Effector CD4-positive, alpha-beta T cell (primary cell): Measurements from ENCODE around the gene SERPINH1.
"Not testable (repeated sequence)": the region's sequence is repeated elsewhere in the genome, so short reads cannot be mapped to it uniquely, and the experiment has no call there.

ENCODE experiments used
- DNase-seq: peaks from one replicate; pipeline ENCODE4 v3.0.0-alpha.2; 2020

SERPINH1 gene

DNA sequence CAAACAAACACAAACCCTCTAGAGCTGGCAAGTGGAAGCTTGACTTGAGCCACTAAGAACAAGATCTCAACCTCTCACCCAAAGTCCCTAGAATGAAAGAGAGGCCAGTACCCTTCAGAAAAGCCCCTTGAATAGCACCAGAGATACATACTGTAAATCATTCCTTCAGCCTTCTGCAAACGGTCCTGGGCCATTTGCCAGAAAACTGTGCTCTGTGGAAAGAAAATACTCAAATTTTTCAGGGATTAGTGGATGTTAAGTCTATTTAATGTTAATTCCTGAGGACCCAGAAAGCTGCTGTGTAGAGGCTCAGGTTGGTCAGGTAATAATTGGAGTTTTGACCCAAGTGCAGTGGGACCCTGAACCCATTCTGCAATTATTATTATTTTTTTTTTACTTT is 16.9 kb downstream of the SERPINH1 start:
- DNase-seq, result no peak

DNA sequence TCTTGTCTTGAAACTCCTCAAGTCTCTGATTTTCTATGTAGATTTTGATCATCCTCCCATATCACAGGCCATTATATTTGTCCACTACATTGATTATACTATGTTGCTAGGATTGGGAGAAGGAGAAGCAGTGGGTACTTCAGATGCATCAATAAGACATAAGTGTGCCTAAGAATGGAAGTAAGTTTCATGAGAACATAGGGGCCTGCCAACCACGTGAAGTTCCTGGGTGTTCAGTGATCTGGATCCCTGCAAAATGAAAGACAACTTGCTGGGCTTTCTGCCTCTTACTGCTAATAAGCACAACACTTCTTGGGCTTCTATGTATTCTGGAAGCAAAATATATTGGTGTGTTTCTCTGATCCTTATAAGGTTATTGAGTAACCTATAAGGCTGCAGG is 17.8 kb downstream of the SERPINH1 start:
- DNase-seq, result no peak

DNA sequence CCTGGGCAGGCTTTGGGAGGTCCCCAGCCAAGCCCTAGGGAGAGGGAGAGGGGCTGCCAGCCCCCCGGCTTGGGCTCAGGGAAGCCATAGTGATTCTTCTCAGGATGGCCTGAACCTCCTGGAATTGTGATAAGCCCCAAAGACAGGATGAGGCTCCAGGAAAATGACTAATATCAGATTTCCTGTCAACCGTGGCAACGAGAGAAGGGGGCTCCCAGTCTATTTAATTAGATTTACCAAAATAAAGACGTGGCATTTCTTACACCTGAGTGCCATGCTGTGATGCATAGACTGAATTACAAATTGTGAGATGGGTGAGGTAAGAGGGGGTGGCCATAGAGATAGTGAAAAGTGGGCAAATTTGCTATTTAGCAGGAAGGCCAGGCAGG is 20.4 kb downstream of the SERPINH1 start:
- DNase-seq, result no peak

DNA sequence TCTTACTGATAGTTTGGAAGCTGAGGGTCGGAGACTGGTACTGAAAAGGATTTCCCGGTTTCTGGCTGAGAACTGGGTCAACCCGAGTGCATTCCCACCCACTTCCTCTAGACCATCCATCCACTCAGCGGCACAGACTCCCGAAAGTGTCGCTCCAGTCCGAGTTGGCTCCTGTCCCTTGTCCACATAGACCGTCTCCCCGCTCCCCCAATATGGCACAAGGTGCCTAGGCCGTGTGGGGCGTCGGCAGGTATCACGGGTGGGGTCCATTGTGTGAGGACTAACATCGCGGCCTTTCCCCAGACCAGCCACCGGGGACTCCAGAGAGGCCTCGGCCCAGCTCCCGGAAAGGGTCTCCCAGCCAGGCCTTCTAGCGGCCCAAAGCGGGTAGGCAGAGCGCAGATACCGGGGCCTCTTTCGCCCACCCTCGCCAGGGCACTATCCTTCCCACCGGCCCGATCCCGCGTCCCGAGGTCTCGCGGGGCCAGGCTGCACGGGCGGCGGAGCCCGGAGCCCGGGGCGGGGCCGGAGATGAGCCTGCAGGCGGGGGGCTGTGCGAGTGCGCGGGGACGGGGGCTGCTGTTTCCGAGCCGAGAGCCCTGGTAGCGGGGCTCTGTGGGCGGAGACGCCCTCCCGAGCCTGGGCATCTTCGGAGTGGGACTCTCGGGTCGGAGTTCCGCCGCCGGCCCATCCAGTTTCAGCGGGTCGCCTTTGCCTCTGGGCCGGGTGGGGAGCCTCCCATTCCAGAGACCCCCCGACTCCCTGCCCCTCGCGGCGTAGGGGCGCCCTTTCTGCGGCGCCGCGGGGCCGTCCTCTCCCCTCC is 21.1 kb downstream of the SERPINH1 start:
- DNase-seq, result peak; percentile 16

DNA sequence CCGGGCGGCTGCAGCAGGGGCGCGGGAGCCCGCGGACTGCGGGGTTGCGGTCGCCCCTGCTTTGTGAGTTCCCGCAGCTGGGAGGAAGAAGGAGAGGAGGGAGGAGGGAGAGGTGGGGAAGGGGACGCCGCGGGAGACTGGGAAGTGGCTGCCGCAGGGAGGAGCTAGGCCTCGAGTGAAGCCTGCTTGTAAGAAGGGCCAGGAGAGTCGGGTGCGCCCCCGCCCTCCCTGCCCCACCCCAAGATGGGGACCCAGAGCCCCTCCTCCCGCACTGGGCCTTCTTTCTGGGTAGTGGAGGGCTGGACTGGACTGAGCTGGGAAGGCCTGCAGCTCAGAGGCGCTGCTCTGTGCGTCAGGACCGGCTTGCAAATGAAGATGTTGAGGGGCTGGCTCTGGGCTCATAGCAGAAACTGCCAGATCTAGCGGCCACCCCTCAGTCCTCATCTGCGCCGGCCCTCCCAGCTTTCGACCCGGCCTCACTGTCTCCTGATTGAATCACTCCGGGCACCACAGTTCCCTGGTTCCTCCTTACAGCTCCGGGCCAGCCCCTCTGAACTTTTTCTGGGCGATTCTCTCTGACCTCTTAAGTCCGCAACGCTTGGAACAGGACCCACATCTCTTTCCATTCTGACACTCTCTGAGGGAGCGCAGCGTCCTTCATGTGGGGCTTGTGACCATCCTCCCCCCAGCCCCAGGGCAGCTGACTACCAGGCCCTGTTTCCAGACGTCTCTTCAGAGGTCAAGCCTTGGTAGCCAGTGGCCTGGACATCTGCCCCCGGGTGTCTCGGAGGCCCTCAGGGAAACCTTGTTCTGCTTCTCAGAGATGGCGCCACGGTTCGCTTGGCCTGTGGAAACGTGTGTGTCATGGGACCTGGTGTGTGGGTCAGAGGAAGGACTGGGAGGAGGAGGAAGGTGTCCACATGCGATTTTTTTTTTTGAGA is 21.9 kb downstream of the SERPINH1 start:
- no peak for DNase-seq

DNA sequence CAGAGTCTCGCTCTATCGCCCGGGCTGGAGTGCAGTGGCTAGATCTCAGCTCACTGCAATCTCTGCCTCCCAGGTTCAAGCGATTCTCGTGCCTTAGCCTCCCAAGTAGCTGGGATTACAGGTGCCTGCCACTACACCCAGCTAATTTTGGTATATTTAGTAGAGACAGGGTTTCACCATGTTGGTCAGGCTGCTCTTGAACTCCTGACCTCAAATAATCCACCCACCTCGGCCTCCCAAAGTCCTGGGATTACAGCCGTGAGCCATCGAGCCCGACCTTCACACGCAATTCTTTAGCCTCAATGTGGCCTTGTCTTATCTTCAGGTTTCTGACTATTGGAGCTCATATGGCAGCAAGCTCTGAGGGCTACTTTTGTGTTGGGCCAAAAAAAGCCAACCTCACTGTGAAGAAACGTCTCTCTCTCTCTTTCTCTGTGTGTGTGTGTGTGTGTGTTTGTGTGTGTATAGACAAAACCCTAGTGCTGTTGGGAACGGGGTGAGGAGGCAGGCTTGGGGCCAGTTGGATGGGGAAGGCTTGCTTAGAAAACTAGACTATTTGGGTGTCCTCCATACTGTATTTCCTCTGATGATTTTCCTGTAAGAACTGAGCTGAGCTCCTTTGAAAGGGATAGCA is 22.7 kb downstream of the SERPINH1 start:
- not testable (repeated sequence) for DNase-seq

DNA sequence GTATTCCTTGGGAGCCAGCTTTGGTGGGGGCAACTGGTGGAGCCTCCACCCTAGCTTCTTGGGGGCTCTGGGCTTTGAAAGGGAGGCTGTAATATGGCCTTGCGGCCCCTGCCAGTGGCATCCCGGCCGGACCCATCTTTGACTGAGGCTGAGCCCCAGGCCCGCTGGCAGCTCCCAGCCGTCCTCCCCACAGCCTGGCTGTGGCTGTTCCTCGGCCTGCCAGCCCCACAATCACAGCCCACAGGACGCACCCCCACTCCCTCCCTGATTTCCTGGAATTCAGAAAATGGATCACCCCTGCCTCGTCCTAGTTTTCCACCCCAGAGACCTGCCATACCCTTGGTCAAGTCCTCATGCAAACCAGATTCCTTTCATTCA is 23.2 kb downstream of the SERPINH1 start:
- DNase-seq, result no peak

DNA sequence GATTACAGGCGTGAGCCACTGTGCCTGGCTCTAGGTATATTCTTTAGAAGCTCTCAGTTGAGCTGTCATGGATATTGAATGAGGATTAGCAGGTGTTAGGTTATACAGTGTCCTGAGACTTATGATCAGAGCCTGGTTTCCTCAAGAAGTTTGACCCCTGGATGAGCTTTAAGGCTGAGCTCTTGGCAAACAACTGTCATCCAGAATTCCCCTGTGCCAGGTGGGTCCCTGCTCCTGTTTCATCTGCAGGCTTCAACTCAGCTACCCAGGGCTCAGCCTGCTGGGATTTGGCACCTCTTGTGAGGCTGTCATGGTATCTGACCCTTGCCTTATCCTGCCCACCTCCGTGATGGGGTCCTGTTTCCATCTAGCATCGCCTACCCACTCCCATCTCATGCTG is 24.3 kb downstream of the SERPINH1 start:
- no peak for DNase-seq

DNA sequence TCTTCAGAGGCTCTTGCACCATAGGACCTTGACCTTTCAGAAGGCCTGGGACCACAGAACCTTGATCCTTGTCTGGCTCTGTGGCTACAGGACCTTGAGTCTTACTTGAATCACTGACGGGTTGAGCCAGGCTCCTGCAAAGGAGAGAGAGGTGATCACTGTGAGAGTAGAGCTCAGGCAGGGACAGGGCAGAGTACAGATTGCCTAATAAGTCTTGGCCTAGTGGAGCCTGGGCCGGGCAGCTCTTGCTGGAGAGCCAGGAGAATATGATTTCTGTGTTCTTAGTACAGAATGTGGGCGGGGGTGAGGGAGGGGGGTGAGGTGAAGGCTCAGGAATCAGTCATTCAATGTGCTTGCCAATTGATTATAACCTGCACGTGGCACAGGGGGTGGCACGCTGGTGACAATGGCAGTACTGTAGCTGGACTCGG is 26.0 kb downstream of the SERPINH1 start:
- no peak for DNase-seq

DNA sequence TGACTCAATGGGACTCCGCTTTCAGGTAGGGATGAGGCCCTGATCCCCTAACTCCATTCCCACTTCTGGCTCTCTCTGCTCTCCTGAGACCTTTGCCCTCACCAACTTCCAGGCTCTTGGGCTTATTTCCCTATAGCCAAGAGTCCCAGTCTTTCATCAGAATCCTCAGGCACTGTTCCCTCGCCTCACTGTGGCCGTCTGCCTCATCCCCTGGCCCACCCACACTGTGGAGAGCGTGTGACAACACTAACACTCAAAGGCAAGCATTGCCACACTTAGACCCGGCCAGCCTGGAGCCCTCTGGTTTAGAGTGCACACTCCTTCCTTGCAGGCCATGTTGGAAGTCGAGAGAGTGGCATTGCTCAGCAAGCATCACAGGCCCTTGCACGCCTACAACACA is 27.0 kb downstream of the SERPINH1 start:
- no peak for DNase-seq

DNA sequence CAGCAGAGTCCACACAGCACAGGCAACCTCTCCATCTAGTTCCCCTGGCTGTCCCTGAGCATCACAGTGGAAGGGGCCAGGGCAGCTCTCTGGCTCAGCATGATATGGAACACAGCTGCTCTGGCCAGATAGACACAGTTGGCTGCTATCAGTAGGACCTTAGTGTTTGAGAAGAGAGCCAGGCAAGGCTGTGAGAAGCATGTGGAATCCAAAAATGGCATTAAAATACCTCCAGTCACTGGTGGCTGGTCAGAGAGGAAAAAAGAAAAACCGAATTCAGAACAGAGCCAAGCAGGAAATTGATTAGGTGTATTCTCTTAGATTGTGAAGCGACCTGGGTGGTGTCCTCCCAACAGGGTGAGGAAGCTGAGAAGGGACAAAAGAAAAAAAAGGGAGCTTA is 27.9 kb downstream of the SERPINH1 start:
- no peak for DNase-seq

DNA sequence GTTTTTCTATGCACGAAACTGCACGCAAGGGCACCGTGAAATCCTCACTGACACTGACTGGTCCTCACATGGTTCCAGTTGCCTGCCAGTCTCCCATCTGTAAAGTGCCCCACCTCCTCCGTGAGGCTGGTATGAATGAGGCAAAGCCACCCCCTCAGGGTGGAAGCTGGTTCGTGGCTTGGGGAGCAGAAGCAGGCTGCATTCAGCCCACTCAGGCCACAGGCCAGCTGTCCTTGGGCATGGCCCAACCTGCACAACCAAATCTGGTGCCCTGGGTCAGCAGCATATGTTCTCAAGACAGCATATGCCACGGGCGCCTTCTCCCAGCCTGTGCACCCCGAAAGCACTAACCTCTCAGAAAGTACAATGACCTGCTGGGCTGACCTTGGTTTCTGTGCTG is 29.3 kb downstream of the SERPINH1 start:
- DNase-seq, result no peak

DNA sequence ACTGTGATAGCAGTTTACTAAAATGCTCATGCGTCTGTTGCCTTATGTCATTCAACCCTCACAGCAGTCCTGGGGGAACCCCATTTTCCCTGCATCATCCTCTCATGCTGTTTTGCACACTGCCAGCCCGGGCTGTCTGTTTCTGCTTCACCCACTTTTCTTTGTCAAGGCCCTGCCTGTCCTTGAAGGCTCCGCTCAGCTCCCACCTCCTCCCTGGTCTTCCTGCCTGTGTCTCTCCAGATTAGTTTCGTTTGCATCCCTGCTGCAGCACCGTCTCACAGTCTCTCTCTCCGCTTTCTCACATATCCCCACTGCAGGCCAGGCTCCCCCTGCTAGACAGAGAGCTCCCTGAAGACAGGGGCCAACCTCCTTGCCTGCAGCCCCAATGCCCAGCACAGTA is 29.9 kb downstream of the SERPINH1 start:
- no peak for DNase-seq

DNA sequence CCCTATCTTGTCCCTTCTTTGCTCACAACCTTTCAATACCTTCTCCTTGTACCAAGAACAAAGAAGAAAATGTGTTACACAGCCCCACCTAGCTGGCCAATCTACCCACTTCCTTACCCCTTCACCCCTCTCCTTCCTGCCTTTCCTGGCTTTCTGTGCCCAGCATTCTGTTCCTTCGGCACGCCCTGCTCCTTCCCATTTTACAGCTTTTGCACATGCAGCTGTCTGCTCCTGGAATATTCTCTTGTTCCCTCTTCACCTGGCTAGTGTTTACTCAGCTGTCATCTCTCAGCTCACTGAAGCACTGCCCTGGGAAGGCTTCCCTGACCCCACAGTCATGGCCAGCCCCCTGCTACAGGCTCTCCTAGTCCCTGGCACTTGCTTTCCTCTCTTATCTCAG is 30.7 kb downstream of the SERPINH1 start:
- DNase-seq, result no peak

DNA sequence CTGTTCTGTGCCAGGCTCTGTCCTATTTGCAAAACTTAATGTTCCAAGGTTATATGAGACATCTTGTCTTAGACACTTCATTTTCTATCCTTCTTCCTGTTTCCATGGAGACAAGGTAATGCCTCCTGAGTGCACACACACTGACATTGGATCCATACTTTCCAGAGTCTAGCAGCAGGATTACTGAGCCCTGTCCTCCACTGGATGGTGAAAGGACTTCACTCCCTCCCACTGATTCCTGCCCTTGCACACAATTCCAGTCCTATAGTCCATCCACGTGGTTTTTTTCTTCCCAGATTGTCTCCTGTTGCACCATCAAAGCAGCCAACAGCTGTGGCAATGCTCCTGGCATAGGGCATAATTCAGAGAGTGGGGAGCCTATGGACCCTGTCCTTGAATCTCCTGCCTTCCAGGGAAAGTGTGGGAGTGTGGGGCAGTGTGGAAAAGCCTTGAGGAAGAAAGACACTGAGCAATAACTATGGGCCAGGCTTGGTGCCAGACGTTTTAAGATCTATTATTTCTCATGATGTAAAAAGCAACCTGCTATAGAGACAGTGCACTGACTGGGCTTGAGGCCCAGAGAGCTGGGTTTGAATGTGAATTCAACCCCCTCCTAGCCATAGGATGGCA is 31.3 kb downstream of the SERPINH1 start:
- no peak for DNase-seq

DNA sequence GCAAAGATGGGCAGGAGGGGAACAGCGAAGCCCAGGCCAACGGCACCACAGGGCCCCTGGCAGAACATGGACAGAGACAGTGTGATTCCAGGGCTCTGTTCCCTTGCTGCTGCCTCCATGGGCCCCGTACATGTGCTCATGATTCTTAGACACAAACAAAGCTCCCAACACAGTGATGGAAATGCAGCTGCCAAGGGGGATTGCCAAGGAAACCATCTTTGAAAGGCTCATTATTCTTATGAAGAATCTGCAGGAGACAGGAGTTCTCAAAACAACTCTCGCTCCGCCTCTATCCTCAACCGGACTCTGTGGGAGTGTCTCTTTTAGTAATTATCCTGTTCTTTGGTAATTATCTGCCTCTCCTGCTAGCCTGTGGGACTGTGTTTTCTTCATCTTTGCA is 32.2 kb downstream of the SERPINH1 start:
- no peak for DNase-seq

DNA sequence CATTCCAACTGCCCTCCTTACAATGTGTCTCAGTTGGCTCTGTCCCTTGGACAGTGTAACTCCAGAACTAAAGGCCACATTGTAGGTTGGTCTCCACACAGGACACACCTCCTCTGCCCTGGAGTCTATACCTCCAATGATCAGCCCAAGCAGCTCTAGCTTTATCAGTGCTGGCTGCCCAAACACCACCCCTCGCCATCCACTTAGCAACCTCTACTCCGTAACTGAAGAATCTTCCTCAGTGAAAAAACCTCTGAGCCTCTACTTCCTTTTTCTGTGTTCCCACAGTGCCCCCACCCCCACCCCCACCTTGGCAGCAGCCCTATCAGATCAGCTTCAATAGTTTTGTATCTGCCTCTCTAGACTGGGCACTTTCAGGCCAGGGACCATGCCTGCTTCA is 33.4 kb downstream of the SERPINH1 start:
- no peak for DNase-seq

DNA sequence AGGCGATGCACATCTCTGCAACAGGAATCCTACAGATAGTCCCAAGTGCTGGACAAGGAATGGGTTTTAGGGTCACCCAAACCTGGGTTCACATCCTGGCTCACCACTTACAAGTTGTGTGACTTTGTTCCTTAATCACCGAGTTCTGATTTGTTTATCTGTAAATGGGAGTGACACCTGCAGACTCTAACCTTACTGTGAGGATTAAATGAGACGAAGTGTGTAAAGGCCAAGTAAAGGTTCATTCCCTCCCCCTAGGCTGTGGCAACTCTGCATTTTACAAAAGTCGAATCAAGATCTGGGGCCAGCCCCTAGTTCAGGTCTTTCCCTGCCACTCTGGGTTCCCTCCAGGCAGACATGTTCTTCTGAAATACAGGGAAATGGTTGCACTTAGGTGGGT is 34.9 kb downstream of the SERPINH1 start:
- DNase-seq, result no peak

DNA sequence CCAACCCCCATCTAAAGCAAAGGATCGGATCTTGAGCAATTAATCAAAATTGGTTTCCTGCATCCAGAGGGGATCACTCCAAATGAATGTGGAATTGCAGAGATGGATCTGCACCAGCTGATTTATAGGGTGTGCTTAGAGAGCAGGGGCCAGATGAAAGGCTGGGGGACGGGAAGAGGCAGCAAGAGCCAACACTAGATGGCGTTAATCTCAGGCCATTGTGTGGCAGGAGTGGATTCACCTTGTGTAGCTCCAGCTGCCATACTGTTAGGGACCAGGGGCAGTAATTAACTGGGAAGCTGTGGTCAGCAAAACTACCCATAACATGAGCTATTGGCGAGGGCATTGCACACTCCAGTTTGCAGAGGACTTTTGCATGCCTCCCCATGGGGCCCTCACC is 35.6 kb downstream of the SERPINH1 start:
- DNase-seq, result no peak

DNA sequence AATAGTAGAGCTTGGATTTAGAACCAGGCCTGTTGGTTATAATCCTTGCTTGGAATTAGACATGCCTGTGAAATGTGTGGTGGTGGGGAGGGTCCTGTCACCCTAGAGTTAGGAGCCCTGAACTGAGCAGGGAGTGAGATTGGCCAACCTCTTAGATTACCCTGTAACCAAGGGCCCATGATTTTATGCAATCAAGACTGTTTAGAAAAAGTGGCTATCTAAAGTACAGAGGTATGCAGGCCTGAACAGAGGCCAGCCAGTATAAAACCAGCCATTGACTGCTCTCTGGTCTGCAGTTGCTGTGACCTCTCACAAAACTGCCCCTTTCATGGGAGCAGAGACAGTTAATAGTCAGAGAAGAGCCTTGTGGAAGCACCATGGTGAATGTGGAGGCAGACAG is 36.2 kb downstream of the SERPINH1 start:
- no peak for DNase-seq

DNA sequence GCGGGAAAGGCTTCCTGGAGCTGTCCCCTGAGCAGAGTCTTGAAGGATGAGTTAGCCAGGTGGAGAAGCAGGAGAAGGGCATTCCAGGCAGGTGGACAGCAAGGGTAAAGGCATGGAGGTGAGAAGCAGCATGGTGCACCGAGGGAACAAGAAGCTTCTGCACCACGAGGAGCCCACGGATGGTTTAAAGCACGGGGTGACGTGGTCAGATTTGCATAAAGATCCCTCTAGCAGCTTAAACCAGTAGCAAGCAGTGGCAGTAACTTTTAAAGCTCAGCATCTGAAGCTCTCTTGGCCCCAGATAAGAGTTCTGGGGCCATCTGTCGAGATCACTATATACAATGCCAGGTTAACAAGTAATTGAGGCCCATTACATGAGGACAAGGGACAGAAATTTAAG is 36.8 kb downstream of the SERPINH1 start:
- DNase-seq, result no peak

DNA sequence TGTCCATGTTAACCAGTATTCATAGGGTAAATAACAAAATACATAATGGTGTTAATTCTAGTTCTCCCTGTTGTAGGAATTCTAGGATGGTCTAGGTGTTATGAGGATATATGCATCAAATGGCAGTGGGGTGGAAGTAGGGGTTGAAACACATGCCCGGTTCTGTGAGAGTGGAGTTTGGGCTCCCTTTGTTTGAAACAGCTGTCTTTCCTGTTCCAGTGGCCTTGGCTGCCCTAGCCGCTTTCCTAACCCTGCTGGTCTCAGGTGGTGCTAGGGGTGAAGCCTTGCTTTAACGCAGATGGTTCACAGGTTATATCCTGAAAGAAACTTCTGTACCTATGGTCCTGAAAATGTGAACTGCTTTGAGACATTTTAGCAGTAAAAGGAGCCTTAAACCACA is 38.3 kb downstream of the SERPINH1 start:
- DNase-seq, result no peak

DNA sequence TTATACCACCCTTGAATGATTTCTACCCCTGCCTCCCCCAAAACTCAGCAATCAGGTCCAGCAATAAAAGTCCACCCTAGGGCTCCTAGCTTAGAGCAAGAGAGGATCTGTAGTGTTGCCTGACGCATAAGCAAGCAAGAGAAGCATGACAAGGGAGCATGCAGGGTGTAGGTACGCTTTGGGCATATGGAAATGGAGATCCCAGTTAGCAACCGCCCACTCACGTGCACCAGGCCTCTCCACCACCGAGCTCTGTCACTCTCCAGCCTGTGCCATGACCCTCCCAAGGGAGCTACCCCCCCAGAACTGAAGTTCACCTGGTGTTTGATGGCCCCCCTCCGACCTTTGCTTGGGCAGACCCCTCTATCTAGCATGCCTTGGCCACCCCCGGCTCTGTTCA is 39.4 kb downstream of the SERPINH1 start:
- DNase-seq, result no peak
